ENCODE measurements around the gene MVK.

Gene MVK

GRCh38 chr12:109611223-109611622 is 37.6 kb downstream of the MVK start:
- no peak for DNase-seq

- no peak for DNase-seq
Measured at GRCh38 chr12:109612003-109612402, 38.4 kb downstream of the MVK start.

GRCh38 chr12:109612975-109613502 is 39.4 kb downstream of the MVK start:
- DNase-seq = no peak

GRCh38 chr12:109613649-109614455 is 40.3 kb downstream of the MVK start:
- peak; percentile 73 for DNase-seq

- no peak for DNase-seq
Measured at GRCh38 chr12:109615556-109616229, 42.1 kb downstream of the MVK start.

GRCh38 chr12:109617491-109617890 is 43.9 kb downstream of the MVK start:
- DNase-seq = no peak

GRCh38 chr12:109618082-109618481 is 44.5 kb downstream of the MVK start:
- DNase-seq = no peak

- DNase-seq = no peak
Measured at GRCh38 chr12:109619002-109619604, 45.5 kb downstream of the MVK start.

GRCh38 chr12:109621211-109621694 is 47.7 kb downstream of the MVK start:
- DNase-seq = peak; percentile 55

- DNase-seq = peak; percentile 97
Measured at GRCh38 chr12:109621901-109622364, 48.3 kb downstream of the MVK start.

- no peak for DNase-seq
Measured at GRCh38 chr12:109624467-109624866, 50.9 kb downstream of the MVK start.

- no peak for DNase-seq
Measured at GRCh38 chr12:109625131-109625559, 51.6 kb downstream of the MVK start.

- DNase-seq = no peak
Measured at GRCh38 chr12:109625749-109626377, 52.3 kb downstream of the MVK start.

- DNase-seq = no peak
Measured at GRCh38 chr12:109626378-109627115, 53.0 kb downstream of the MVK start.

GRCh38 chr12:109627633-109628032 is 54.0 kb downstream of the MVK start:
- DNase-seq = no peak

- no peak for DNase-seq
Measured at GRCh38 chr12:109630107-109630506, 56.5 kb downstream of the MVK start.

GRCh38 chr12:109630815-109631214 is 57.2 kb downstream of the MVK start:
- no peak for DNase-seq

- no peak for DNase-seq
Measured at GRCh38 chr12:109631302-109631701, 57.7 kb downstream of the MVK start.

- DNase-seq = no peak
Measured at GRCh38 chr12:109631751-109632150, 58.2 kb downstream of the MVK start.

- peak; percentile 65 for DNase-seq
Measured at GRCh38 chr12:109632342-109632741, 58.7 kb downstream of the MVK start.

GRCh38 chr12:109635717-109636116 is 62.1 kb downstream of the MVK start:
- DNase-seq = no peak

- no peak for DNase-seq
Measured at GRCh38 chr12:109637348-109637747, 63.8 kb downstream of the MVK start.
